Inflammatory macrophage treated with lipopolysaccharide for 4 hours (primary cell): ENCODE data around the gene TMEFF2.
A peak's percentile ranks its signal among the peaks of the same experiment; 100 is the strongest.

Experiments used
- DNase-seq: peaks from one replicate; pipeline ENCODE4 v3.0.0-alpha.2; 2020

TMEFF2 gene

GRCh38 chr2:192007581-192008228, 187.0 kb downstream of the TMEFF2 start:
- DNase-seq: no peak

GRCh38 chr2:192005211-192005610, 189.5 kb downstream of the TMEFF2 start:
- no peak for DNase-seq

DNA sequence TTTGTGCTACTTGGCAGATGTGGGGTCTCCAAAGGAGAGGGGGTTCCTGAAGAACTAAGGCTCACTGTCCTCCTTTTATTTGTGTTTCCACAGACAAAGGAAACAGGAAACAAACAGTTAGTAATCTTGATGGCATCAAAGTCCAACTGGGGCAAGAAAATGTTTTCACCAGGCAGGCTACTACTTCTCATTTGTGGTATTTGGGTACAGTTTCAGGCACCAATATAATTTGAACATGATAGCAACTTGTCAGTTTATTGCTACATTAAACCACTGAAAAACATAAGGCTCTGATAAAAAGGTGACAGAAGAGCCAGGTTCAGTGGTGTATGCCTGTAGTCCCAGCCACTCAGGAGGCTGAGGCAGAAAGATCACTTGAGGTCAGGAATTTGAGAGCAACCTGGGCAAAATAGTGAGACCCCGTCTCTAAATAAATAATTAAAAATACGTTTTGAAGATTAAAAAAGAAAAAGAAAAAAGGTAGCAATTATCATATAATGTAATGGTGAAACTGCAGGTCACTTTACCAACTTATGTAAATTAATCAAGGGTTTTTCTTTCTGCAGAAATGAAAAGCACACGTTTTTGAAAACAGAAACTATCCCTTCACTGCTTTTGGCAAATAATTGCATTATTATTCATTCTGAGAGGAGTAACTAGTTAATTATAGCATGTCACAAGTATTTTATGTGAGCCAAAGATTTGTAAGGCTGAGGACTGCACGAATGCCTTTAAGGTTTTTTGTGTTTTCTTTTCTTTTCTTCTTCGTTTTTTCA, 190.4 kb downstream of the TMEFF2 start:
- DNase-seq: no peak

DNA sequence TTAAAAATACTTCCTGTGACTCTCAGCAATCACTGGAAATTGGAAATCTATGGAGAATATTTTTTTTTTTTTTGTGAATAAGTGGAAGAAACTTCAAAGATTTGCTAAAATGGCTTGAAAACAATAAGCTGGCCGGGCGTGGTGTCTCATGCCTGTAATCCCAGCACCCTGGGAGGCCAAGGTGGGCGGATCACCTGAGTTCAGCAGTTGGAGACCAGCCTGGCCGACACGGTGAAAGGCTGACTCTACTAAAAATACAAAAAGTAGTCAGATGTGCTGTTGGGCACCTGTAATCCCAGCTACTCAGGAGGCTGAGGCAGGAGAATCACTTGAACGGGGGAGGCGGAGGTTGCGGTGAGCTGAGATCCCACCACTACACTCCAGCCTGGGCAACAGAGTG, 192.3 kb downstream of the TMEFF2 start:
- DNase-seq: no peak

DNA sequence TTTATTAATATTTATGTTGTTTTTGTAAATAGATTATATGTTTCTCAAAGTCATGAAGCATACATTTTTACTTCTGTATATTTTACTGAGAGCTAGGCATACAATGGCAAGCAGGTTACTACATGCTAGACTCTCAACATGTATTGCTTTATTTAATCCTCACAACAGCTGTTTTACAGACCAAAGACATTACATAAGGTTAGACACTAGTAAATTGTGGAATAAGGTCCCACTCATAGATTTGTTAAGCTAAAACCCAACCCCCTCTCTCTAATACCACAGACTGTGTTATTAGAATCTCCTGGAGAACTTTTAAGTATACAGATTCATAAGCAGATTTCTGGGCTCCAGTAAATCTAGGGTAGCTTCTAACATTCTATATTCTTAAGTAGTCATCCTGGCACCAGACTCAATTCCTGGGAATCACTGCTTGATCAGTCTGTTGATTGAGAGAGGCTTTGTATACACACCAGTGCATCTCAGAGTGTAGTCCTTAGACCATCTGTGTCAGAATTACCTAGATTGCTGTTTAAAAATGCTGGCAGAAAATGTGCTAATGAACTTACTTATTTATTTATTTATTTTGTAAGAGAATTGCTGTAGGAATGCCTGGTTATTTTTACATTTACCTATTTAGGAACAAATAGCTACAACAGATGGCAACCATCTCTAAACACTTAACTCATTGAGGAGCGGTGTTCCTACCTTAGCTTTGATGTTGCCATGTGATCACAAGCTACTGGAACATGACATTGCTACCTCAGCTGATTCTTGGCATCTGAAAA, 194.3 kb downstream of the TMEFF2 start:
- DNase-seq: no peak

DNA sequence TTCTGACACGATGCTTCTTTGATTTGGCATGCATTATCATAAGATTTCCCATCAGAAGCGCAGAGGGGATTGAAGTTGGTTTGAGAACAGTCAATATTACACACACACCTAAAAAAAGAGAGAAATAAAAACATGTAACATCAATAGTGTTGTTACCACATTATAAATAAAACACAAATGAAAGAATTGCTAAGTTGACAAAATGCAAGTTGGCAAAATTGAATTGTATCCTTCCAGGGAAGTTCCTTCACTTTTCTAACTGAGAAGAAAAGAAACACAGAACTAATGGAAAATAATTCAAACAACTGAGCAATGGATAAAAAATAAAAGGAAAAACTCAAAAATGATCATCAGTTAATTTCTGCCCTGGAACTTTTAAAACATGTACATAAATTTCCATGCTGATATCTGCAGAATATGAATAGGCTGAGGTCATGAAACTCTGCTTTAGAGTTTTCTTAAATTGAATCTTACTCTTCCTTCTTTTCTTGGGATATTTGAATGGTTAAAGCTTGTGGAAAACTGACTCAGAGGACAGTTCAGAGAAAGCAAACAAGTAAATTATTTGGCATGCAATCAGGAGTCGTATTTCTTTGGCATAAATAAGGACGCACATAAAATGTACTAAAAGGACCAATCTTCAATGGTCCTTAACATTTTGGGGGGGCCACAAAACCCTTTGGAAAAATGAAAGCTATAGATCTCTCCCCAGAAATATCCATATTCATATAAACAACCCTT, 195.5 kb downstream of the TMEFF2 start:
- DNase-seq: no peak

- DNase-seq: peak; percentile 18
Observed at GRCh38 chr2:191995285-191995684, 199.4 kb downstream of the TMEFF2 start.

DNA sequence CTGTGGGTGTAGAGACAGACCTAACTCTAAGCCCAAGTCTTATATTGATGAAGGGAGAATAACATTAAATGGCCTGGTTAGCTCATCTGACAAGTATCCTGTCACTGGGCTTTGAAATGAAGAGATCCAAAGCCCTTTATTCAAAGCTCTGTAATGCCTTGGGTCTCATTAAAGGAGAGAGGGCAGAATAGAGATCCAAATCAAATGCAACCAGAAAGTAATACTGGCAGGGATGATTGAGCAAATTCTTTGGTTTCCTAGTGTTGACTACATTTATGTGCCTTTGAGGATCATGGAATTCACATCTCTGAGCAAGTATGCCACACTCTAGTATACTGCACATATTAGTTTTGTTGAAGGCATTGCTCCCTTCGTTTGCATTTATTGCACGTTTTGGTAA, 200.0 kb downstream of the TMEFF2 start:
- no peak for DNase-seq

GRCh38 chr2:191991442-191991841, 203.3 kb downstream of the TMEFF2 start:
- no peak for DNase-seq

GRCh38 chr2:191985740-191986139, 209.0 kb downstream of the TMEFF2 start:
- DNase-seq: no peak

DNA sequence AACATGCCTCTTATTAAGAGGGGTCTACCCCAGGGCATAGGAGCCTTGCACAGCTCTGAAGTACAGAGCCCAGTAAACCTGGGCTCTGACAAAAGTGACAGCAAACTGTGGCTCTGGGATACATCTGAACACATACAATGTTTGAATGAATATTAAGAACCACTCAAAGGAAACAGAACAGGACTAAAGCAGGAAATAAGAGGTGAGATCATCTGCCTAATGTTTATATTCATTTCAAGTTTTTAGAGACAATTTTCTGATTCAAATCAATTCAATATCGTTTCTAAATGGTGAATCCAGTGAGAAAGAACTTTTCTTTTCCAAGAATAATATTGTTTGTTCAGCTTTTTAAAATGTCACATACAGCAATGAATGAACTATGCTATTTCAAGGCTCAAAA, 211.1 kb downstream of the TMEFF2 start:
- DNase-seq: no peak

- DNase-seq: no peak
Observed at GRCh38 chr2:191983186-191983585, 211.5 kb downstream of the TMEFF2 start.

- no peak for DNase-seq
Observed at GRCh38 chr2:191981706-191982105, 213.0 kb downstream of the TMEFF2 start.

GRCh38 chr2:191980483-191980882, 214.2 kb downstream of the TMEFF2 start:
- DNase-seq: no peak

DNA sequence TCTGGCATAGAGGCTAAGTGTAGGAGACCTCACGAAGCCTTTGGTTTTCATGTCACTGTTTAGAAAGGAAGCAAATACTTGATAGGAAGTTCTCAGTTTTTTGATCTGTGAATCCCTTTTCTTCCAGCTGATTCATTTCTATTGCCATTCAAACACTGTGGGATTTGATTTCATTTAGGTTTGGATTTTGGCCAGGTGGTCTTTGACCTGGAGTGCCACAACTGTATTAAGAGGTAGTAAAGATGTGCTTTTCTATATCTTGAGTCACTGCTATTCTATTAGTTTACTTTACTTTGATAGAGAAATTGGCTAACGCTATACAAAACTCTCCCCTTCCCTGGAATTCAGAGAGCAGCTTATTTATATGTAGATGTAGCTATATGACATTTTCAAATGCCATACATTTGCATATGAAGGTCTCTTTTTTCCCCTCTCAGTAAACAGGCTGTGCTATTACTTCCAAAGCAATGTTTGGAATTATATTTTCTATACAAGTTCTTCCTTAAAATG, 215.5 kb downstream of the TMEFF2 start:
- no peak for DNase-seq

DNA sequence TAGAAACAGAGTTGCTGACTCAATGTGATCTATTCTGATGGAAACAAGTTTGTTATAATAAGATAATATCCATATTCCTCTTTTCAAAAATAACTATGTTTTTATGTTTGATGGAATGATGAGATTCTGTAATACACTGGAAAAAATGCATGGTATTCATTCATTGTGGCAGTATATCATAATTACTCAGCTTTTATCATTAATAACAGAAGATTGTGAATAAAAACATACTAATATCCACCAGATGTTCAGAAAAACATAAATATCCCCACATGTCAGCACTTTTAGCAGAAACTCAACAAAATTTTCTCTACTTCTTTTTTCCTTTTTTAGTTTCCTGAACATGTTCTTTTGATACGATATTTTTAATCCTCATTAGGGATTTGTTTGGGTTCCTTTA, 217.0 kb downstream of the TMEFF2 start:
- DNase-seq: no peak

DNA sequence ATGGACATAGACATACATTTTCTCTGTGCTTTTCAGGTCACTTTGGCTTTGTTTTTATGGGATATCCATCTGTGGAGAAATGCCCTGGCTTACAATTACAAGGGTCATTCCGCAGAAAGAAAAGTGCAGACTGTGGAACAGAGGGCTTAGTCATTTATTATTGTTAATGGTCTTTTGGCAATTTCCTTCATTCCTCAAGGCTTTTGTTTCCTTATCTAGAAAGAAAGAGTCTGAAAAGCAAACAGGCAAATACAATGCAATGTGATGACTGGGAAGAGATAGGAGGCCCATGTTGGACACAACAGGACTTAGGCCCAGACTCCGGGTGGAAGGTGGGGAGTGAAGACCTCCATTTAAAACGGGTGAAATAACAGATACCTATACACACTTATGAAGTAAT, 218.3 kb downstream of the TMEFF2 start:
- DNase-seq: no peak

DNA sequence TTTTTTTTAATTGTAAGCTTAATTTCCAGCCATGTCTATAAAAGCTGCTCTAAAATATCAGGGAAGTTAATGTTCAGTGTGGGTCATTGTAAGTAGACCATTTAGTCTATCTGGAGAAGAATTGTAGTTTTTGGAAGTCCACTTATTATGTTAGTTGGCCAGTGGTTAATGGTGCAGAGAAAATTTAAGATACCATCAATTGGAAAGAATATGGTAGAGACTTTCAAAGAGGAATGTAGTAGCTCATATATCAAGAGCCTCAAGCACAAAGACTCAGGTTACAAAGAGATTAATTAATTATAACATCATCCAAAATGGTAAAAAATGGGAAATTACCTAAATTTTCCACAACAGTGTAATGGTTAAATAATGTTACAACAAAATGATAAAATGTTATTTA, 220.1 kb downstream of the TMEFF2 start:
- no peak for DNase-seq

GRCh38 chr2:191970867-191971266, 223.9 kb downstream of the TMEFF2 start:
- DNase-seq: no peak

DNA sequence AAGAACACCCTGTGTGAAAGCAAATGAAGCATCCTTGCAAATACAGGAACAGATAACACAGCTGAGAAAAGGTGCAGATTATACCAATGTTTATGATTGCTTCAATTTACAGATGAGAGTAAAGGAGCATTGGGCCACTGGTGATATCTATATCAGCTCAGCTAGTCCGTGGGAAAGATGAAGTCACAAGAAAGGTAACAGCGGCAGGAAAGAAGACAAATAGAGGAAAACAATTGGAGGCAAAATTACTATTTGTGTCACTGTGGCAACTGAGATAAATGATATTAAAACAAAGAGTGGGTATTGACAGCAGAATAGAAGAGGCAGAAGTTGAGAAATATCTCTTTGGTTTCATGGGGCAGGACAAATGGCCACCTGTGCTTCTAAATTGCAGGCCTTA, 226.6 kb downstream of the TMEFF2 start:
- no peak for DNase-seq

DNA sequence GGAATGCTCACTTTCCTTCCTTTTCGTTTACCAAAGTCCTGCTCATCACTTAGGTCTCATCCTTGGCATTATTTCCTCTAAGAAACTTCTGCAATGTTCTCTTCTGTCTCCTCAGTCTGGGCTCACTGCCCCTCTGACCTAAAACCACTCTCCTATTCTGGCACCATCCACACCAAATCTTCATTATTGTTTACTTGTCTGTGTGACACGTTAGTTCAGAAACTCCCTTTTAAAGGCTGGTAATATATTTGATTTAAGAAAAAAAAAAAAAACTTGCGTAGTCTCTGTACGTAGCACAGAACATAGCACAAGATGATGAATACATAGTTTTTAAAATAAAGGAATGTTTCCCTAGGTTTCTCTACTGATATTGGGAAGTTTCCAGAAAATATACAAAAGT, 229.0 kb downstream of the TMEFF2 start:
- no peak for DNase-seq

- DNase-seq: no peak
Observed at GRCh38 chr2:191961556-191961955, 233.2 kb downstream of the TMEFF2 start.

DNA sequence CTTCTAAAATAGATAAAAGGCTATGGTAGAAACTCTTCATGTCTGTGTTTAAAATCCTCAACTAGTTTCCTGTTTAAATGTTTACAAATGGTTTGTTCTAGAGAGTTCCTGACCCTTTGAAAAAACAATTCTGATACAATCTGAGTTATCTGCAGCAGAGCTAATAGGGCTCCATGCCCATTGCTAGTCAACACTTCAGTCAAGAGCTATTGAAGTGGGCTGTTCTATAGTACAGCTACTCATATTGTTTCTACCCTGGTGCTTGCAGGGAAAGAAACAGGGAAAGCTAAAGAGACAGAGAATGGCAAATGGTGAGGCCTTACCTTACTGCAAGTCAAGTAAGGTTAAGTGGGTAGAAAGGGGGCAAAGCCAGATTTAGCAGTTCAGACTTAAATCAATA, 235.5 kb downstream of the TMEFF2 start:
- DNase-seq: no peak
